GOT3 (cell line): ENCODE results near the gene RAB1B.
"Not testable (repeated sequence)": the region's sequence is repeated elsewhere in the genome, so short reads cannot be mapped to it uniquely, and the experiment has no call there.

ENCODE experiments used
- DNase-seq: peaks from one replicate; lab custom pipeline; 2025; ENCODE audit warnings: mixed read lengths; lab: John Stamatoyannopoulos, UW

The RAB1B gene

GRCh38 chr11:66239998-66240780 is 28.2 kb upstream of the RAB1B start:
- no peak for DNase-seq

- no peak for DNase-seq
These were observed 27.7 kb upstream of the RAB1B start for GRCh38 chr11:66240781-66241136.

- DNase-seq = no peak
These were observed 26.2 kb upstream of the RAB1B start for GRCh38 chr11:66242095-66242765.

GRCh38 chr11:66243782-66244535 is 24.5 kb upstream of the RAB1B start:
- DNase-seq = no peak

GRCh38 chr11:66247295-66247694 is 21.1 kb upstream of the RAB1B start:
- DNase-seq = no peak

GRCh38 chr11:66247801-66248200 is 20.6 kb upstream of the RAB1B start:
- DNase-seq = no peak

- no peak for DNase-seq
These were observed 19.5 kb upstream of the RAB1B start for GRCh38 chr11:66248903-66249302.

GRCh38 chr11:66251809-66252208 is 16.6 kb upstream of the RAB1B start:
- no peak for DNase-seq

GRCh38 chr11:66253081-66253480 is 15.4 kb upstream of the RAB1B start:
- DNase-seq = not testable (repeated sequence)

- no peak for DNase-seq
These were observed 10.0 kb upstream of the RAB1B start for GRCh38 chr11:66258473-66258893.

- DNase-seq = no peak
These were observed 9.2 kb upstream of the RAB1B start for GRCh38 chr11:66259225-66259624.

- DNase-seq = no peak
These were observed 8.5 kb upstream of the RAB1B start for GRCh38 chr11:66259956-66260355.

GRCh38 chr11:66261578-66261977 is 6.9 kb upstream of the RAB1B start:
- no peak for DNase-seq

GRCh38 chr11:66262191-66262590 is 6.2 kb upstream of the RAB1B start:
- no peak for DNase-seq

- no peak for DNase-seq
These were observed 5.7 kb upstream of the RAB1B start for GRCh38 chr11:66262696-66263095.

GRCh38 chr11:66263231-66263630 is 5.2 kb upstream of the RAB1B start:
- no peak for DNase-seq

GRCh38 chr11:66263785-66264184 is 4.7 kb upstream of the RAB1B start:
- DNase-seq = no peak

GRCh38 chr11:66264383-66264782 is 4.1 kb upstream of the RAB1B start:
- no peak for DNase-seq

- no peak for DNase-seq
These were observed 3.5 kb upstream of the RAB1B start for GRCh38 chr11:66264914-66265313.

- no peak for DNase-seq
These were observed 2.7 kb upstream of the RAB1B start for GRCh38 chr11:66265531-66266377.

GRCh38 chr11:66266378-66267038 is 1.9 kb upstream of the RAB1B start:
- DNase-seq = no peak

GRCh38 chr11:66267039-66267378 is 1.4 kb upstream of the RAB1B start:
- no peak for DNase-seq
